ENCODE results near the gene EPHA1. TPM values are rescaled to one million over a fixed set of nuclear protein-coding genes. Genes with fewer than 3 reads are reported as not detected.
"Not testable (repeated sequence)": the region's sequence is repeated elsewhere in the genome, so short reads cannot be mapped to it uniquely, and the experiment has no call there.

The EPHA1 gene
- total and polyA plus RNA-seq, 12 donors: 0.12 to 0.73 (median 0.39) TPM; not detected in 9

- no peaks in the 10 kb centered on the region for H3K27me3 ChIP-seq
- no peak for TF ChIP-seq CTCF (IDR thresholded peaks at IDR 0.05)
- H3K27ac ChIP-seq: peak overlapping the region in 9 of 10 donors; percentile 72 to 95 (median 86)
- peaks cover 0 to 52% (median 25%) of the 10 kb centered on the region in 9 donors for H3K36me3 ChIP-seq
- DNase-seq: no peak
- H3K4me3 ChIP-seq: no peak overlapping the region
- peaks cover 14 to 73% (median 62%) of the 10 kb centered on the region in 9 donors for H3K4me1 ChIP-seq
- H3K9me3 ChIP-seq: no peaks in the 10 kb centered on the region
- intact Hi-C loops (cut with DNase I): no loop called here
- no peak for ATAC-seq
- 85 to 91% methylated on average over 6 of the region's 6 CpGs for WGBS, 2 donors
These were observed 15.8 kb downstream of the EPHA1 start for GRCh38 chr7:143392875-143393266.

- Histone ChIP-seq H3K27ac (peak overlapping the region; percentile 69 to 95 (median 84)), H3K4me1 (peaks cover 14 to 78% (median 66%) of the 10 kb centered on the region in 9 donors), H3K36me3 (peaks cover 0 to 57% (median 25%) of the 10 kb centered on the region in 9 donors)
- intact Hi-C loops (cut with DNase I); H3K4me3 ChIP-seq; DNase-seq; ATAC-seq; H3K9me3 ChIP-seq; H3K27me3 ChIP-seq: not testable (repeated sequence)
- 87 to 89% methylated on average over 8 of the region's 8 CpGs for WGBS, 2 donors
These were observed 16.2 kb downstream of the EPHA1 start for GRCh38 chr7:143392427-143392826.

GRCh38 chr7:143391462-143392404 is 16.9 kb downstream of the EPHA1 start:
- DNase-seq (peak; percentile 64 to 71), ATAC-seq (peak; percentile 65 to 79 (median 74))
- 42 to 53% methylated on average over 24 of the region's 24 CpGs for WGBS, 2 donors
- peaks cover 17 to 85% (median 73%) of the 10 kb centered on the region in 9 donors for H3K4me1 ChIP-seq
- peak overlapping the region; percentile 69 to 95 (median 84) for H3K27ac ChIP-seq
- no peaks in the 10 kb centered on the region for H3K27me3 ChIP-seq
- no peak for TF ChIP-seq CTCF (IDR thresholded peaks at IDR 0.05)
- intact Hi-C loops (cut with DNase I): no loop called here
- no peaks in the 10 kb centered on the region for H3K9me3 ChIP-seq
- peak overlapping the region in 1 of 10 donors; percentile 22 for H3K4me3 ChIP-seq
- H3K36me3 ChIP-seq: peaks cover 0 to 64% (median 25%) of the 10 kb centered on the region in 9 donors

GRCh38 chr7:143390773-143391317 is 17.8 kb downstream of the EPHA1 start:
- TF ChIP-seq CTCF (IDR thresholded peaks at IDR 0.05): no peak
- intact Hi-C loops (cut with DNase I): no loop called here
- peak overlapping the region in 9 of 10 donors; percentile 72 to 95 (median 86) for H3K27ac ChIP-seq
- H3K4me3 ChIP-seq: no peak overlapping the region
- no peak for ATAC-seq
- H3K36me3 ChIP-seq: peaks cover 0 to 71% (median 25%) of the 10 kb centered on the region in 9 donors
- H3K27me3 ChIP-seq: no peaks in the 10 kb centered on the region
- no peaks in the 10 kb centered on the region for H3K9me3 ChIP-seq
- WGBS, 2 donors: 81 to 83% methylated on average over 9 of the region's 9 CpGs
- DNase-seq: no peak
- peaks cover 17 to 92% (median 74%) of the 10 kb centered on the region in 9 donors for H3K4me1 ChIP-seq

Measured in heart right ventricle (tissue), 16 donors.